Hindlimb muscle (tissue), 1 donor: ENCODE measurements around the gene TUBB4A. TPM values are rescaled to one million over a fixed set of nuclear protein-coding genes. Genes with fewer than 3 reads are reported as not detected.

ENCODE experiments used
- DNase-seq: peaks from one replicate; pipeline ENCODE4 v3.0.0-alpha.2; 2013
- polyA plus RNA-seq: library from polyadenylated mRNA; unstranded; fragments of 120-200 nt; gene quantifications from one replicate; pipeline ENCODE4 v1.2.1, GENCODE V29; 2013; ENCODE audit not compliant: insufficient read length

Gene TUBB4A
- polyA plus RNA-seq, 1 donor: 0.49 TPM

- no peak for DNase-seq
Measured at GRCh38 chr19:6491802-6492592, 10.1 kb downstream of the TUBB4A start.

GRCh38 chr19:6490134-6490533 is 12.0 kb downstream of the TUBB4A start:
- DNase-seq: no peak

GRCh38 chr19:6489278-6490061 is 12.6 kb downstream of the TUBB4A start:
- DNase-seq: no peak

DNA sequence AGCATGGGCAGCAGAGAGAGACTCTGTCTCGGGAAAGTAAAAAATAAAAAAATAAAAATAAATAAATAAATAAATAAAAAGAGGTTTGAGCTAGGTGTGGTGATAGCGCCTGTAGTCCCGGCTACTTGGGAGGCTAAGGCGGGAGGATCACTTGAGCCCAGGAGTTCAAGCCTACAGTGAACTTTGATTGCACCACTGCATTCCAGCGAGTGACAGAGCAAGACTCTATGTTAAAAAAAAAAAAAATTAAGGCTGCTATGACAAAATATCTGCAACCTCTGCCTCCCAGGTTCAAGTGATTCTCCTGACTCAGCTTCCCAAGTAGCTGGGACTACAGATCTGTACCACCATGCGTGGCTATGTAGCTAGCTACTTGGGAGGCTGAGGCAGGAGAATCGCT is 17.3 kb downstream of the TUBB4A start:
- no peak for DNase-seq

DNA sequence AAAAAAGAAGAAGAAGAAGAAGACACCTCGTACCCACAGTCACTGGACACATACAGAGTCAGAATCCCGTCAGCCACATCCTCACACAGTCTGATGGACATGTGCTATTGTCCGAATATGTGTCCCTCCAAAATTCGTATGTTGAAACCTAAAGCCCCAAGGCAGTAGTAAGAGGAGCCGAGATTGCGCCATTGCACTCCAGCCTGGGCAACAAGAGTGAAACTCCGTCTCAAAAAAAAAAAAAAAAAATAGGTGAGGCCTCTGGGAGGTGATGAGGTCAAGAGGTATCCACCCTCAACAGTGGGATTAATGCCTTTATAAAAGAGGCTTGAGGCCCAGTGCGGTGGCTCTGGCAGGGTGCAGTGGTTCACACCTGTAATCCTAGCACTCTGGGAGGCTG is 17.9 kb downstream of the TUBB4A start:
- DNase-seq: no peak

GRCh38 chr19:6483235-6483634 is 18.9 kb downstream of the TUBB4A start:
- no peak for DNase-seq

- DNase-seq: no peak
Measured at GRCh38 chr19:6482343-6482686, 19.8 kb downstream of the TUBB4A start.

- no peak for DNase-seq
Measured at GRCh38 chr19:6481541-6482342, 20.4 kb downstream of the TUBB4A start, which contains the start of gene DENND1C. DENND1C (minus strand) TSS chr19:6481787; CDS start chr19:6481695, 92 bp downstream.

GRCh38 chr19:6480848-6481415 is 21.2 kb downstream of the TUBB4A start:
- no peak for DNase-seq

DNA sequence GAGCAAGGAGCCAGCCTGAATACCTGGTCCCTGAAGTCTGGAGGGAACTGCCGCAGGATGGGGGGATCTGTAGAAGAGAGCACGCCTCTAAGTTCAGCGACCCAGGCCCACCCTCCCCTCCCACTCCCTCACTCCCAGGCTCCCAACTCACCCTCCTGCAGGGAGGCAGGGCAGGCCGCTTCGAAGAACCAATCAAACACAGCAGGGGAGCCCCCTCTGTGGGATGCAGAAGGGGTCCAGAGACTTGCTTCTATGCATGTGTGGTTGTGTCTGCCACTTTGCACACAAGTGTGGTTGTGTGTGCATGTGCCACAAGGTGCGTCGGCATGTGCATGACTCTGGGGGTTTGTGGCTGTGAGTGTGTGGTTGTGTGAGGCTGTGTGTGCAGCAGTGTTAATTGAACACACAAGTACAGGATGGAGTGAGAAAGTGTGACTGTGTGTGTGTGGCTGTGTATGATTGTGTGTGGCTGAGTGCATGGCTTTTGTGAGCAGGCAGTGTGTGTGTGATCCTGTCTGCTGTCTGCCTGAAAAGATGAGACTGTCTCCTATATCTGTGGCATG is 22.2 kb downstream of the TUBB4A start:
- DNase-seq: no peak

DNA sequence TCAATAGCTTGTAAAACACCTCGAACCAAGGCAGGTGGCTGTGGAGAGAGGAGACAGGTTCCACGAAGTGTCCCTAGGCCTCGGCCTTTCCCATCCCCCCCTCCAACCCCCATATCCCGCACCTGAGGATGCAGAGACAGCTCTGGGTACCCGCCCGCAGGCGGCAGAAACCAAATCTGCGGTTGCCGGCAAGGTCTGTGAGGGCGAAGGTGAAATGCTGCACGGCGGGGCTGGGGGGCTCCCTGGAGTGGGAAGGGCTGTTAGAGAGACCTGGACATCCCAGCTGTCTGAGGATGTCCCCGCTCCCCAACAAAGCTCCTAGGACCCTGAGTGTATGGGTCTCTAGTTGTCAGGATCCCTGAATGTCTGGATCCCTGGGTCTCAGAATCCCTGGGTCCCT is 23.3 kb downstream of the TUBB4A start:
- DNase-seq: no peak

- no peak for DNase-seq
Measured at GRCh38 chr19:6476896-6477431, 25.1 kb downstream of the TUBB4A start.

- no peak for DNase-seq
Measured at GRCh38 chr19:6476155-6476895, 25.8 kb downstream of the TUBB4A start.

- DNase-seq: no peak
Measured at GRCh38 chr19:6475321-6476108, 26.6 kb downstream of the TUBB4A start.

- DNase-seq: no peak
Measured at GRCh38 chr19:6473647-6474046, 28.5 kb downstream of the TUBB4A start.

- no peak for DNase-seq
Measured at GRCh38 chr19:6472713-6473112, 29.4 kb downstream of the TUBB4A start.

DNA sequence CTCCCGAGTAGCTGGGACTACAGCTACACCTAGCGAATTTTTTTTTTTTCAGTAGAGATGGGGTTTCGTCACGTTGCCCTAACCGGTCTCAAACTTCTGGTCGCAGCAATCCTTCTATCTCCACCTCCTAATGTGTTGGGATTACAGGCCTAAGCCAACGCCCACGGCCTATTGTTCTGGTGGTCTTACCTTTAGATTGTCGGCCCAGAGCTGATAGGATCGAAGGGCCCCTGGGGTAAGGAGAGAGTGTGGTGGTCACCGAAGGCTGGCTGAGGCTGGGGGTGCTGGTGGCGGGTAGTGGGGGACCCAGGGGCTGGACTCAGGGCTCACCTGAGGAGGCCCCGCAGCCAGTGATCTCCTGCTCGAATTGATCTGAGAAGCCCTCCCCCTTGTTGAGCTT is 31.0 kb downstream of the TUBB4A start:
- DNase-seq: no peak

- no peak for DNase-seq
Measured at GRCh38 chr19:6470173-6470572, 31.9 kb downstream of the TUBB4A start.

DNA sequence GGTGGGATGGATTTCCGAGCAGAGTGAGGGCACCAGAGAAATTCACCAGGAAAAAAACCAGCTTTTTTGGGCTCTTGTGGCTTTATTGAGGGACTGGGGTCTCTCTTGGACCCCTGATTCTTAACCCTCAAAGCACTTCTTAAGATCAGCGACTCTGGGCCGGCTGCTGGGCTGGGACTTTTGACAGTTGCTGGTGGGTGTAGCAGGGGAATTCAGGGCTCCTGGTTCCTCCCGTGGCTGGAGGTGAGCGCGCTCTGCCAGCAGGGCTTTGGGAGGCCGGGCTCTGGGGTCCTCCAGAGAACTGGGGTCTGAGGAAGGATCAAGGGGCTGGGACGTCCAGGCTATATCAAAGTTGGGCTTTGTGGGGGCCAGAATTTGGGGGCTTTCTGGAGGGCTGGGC is 34.7 kb downstream of the TUBB4A start:
- DNase-seq: no peak

DNA sequence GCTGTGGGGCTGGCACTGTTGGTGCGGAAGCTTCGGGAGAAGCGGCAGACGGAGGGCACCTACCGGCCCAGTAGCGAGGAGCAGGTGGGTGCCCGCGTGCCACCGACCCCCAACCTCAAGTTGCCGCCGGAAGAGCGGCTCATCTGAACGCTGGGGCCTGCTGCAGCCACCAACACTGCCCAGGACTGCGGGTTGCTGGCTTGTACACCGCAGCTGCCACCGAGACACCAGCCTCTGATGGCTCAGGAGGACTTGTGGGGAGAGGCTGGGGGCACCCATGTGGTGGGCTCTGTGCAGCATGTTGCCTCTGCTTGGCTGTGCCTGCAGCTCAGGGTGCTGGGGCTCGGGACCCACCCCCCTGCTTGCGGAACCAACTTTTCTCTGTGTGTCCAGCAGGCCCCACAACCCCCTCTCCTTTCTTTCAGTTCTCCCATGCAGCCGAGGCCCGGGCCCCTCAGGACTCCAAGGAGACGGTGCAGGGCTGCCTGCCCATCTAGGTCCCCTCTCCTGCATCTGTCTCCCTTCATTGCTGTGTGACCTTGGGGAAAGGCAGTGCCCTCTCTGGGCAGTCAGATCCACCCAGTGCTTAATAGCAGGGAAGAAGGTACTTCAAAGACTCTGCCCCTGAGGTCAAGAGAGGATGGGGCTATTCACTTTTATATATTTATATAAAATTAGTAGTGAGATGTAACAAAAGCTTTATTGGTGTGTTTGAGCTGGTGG is 35.4 kb downstream of the TUBB4A start:
- no peak for DNase-seq
